Stomach smooth muscle (tissue), 2 donors: ENCODE data around the gene TFR2.

Experiments
- H3K27ac ChIP-seq: one replicate; pipeline ENCODE4 v1.7.0; 2013; ENCODE audit warnings: mild to moderate bottlenecking, low read length, inconsistent platforms
- H3K27me3 ChIP-seq, 2 donors: one replicate each; pipeline ENCODE4 v1.7.0; 2013; ENCODE audit warnings: low read length in 2 of 2; ENCODE audit not compliant: insufficient read depth in 2 of 2, control insufficient read depth in 1 of 2
- H3K36me3 ChIP-seq, 2 donors: one replicate each; pipeline ENCODE4 v1.7.0; 2013; ENCODE audit warnings: low read length in 2 of 2; ENCODE audit not compliant: control insufficient read depth in 2 of 2, insufficient read depth in 2 of 2
- H3K4me1 ChIP-seq: one replicate; pipeline ENCODE4 v1.7.0; 2013; ENCODE audit warnings: low read length; ENCODE audit not compliant: control insufficient read depth, insufficient read depth
- H3K4me3 ChIP-seq, 2 donors: one replicate each; pipeline ENCODE4 v1.7.0; 2013; ENCODE audit warnings: low read length in 2 of 2
- H3K9ac ChIP-seq, 2 donors: one replicate each; pipeline ENCODE4 v1.7.0; 2013; ENCODE audit warnings: low read length in 2 of 2, mild to moderate bottlenecking in 1 of 2
- H3K9me3 ChIP-seq, 2 donors: one replicate each; pipeline ENCODE4 v1.7.0; 2013; ENCODE audit warnings: low read length in 2 of 2; ENCODE audit not compliant: control insufficient read depth in 2 of 2
- donor health status: healthy.
- donor health status: Pancreatic carcinoma.

The TFR2 gene

GRCh38 chr7:100623951-100624824, 17.2 kb downstream of the TFR2 start:
- Histone ChIP-seq H3K27ac (no peak overlapping the region), H3K4me3 (no peak overlapping the region), H3K27me3 (peaks cover 2 to 9% of the 10 kb centered on the region in 2 donors), H3K36me3 (peaks cover 0 to 2% of the 10 kb centered on the region in 2 donors), H3K9ac (no peak overlapping the region), H3K9me3 (no peaks in the 10 kb centered on the region), H3K4me1 (peaks cover 9% of the 10 kb centered on the region)

GRCh38 chr7:100621554-100621953, 19.8 kb downstream of the TFR2 start:
- Histone ChIP-seq H3K4me1 (peaks cover 2% of the 10 kb centered on the region), H3K9me3 (no peaks in the 10 kb centered on the region), H3K4me3 (no peak overlapping the region), H3K27ac (no peak overlapping the region), H3K36me3 (peaks cover 0 to 2% of the 10 kb centered on the region in 2 donors), H3K27me3 (peaks cover 0 to 6% of the 10 kb centered on the region in 2 donors), H3K9ac (no peak overlapping the region)

GRCh38 chr7:100620804-100621203, 20.5 kb downstream of the TFR2 start:
- Histone ChIP-seq H3K27ac (no peak overlapping the region), H3K4me1 (no peaks in the 10 kb centered on the region), H3K4me3 (no peak overlapping the region), H3K27me3 (no peaks in the 10 kb centered on the region), H3K9ac (no peak overlapping the region), H3K9me3 (no peaks in the 10 kb centered on the region), H3K36me3 (peaks cover 0 to 2% of the 10 kb centered on the region in 2 donors)

GRCh38 chr7:100620239-100620638, 21.1 kb downstream of the TFR2 start:
- H3K4me3 ChIP-seq, result no peak overlapping the region
- no peaks in the 10 kb centered on the region for H3K9me3 ChIP-seq
- H3K4me1 ChIP-seq, result no peaks in the 10 kb centered on the region
- no peak overlapping the region for H3K27ac ChIP-seq
- no peak overlapping the region for H3K9ac ChIP-seq
- H3K27me3 ChIP-seq, result no peaks in the 10 kb centered on the region
- peaks cover 0 to 5% of the 10 kb centered on the region in 2 donors for H3K36me3 ChIP-seq

GRCh38 chr7:100614308-100614861, 27.0 kb downstream of the TFR2 start:
- Histone ChIP-seq H3K36me3 (peaks cover 0 to 6% of the 10 kb centered on the region in 2 donors), H3K9ac (no peak overlapping the region), H3K9me3 (no peaks in the 10 kb centered on the region), H3K4me3 (no peak overlapping the region), H3K27me3 (no peaks in the 10 kb centered on the region), H3K27ac (no peak overlapping the region), H3K4me1 (peaks cover 14% of the 10 kb centered on the region)

- Histone ChIP-seq H3K4me1 (peaks cover 14% of the 10 kb centered on the region), H3K9me3 (no peaks in the 10 kb centered on the region), H3K9ac (peak overlapping the region in 1 of 2 donors; percentile 77), H3K27me3 (no peaks in the 10 kb centered on the region), H3K27ac (no peak overlapping the region), H3K4me3 (peak overlapping the region; percentile 53 to 94), H3K36me3 (peaks cover 0 to 6% of the 10 kb centered on the region in 2 donors)
Observed at GRCh38 chr7:100613412-100614175, 27.8 kb downstream of the TFR2 start.

- Histone ChIP-seq H3K27me3 (no peaks in the 10 kb centered on the region), H3K36me3 (peaks cover 0 to 6% of the 10 kb centered on the region in 2 donors), H3K27ac (no peak overlapping the region), H3K9me3 (no peaks in the 10 kb centered on the region), H3K9ac (peak overlapping the region; percentile 75 to 77), H3K4me1 (peaks cover 14% of the 10 kb centered on the region), H3K4me3 (peak overlapping the region; percentile 53 to 94)
Observed at GRCh38 chr7:100612730-100613390, 28.5 kb downstream of the TFR2 start.

GRCh38 chr7:100611983-100612729, 29.2 kb downstream of the TFR2 start, which contains the start of gene MOSPD3:
Gene MOSPD3 (plus strand): TSS chr7:100612540. CDS start chr7:100612792, 252 bp downstream.
- Histone ChIP-seq H3K27me3 (no peaks in the 10 kb centered on the region), H3K4me1 (peaks cover 14% of the 10 kb centered on the region), H3K36me3 (peaks cover 0 to 6% of the 10 kb centered on the region in 2 donors), H3K27ac (peak within 1 kb of the TSS; percentile 91), H3K9ac (peak within 1 kb of the TSS; percentile 77 to 89), H3K9me3 (no peaks in the 10 kb centered on the region), H3K4me3 (peak within 1 kb of the TSS; percentile 93 to 94)

- peaks cover 0 to 2% of the 10 kb centered on the region in 2 donors for H3K36me3 ChIP-seq
- no peak overlapping the region for H3K9ac ChIP-seq
- no peaks in the 10 kb centered on the region for H3K9me3 ChIP-seq
- H3K27ac ChIP-seq, result no peak overlapping the region
- no peak overlapping the region for H3K4me3 ChIP-seq
- H3K4me1 ChIP-seq, result peaks cover 22% of the 10 kb centered on the region
- no peaks in the 10 kb centered on the region for H3K27me3 ChIP-seq
Observed at GRCh38 chr7:100609958-100610357, 31.4 kb downstream of the TFR2 start.
